Smooth muscle cell (in vitro differentiated cells): ENCODE measurements around the gene PLPP3. TPM values are rescaled to one million over a fixed set of nuclear protein-coding genes. Genes with fewer than 3 reads are reported as not detected.

Experiments used
- DNase-seq: peaks from one replicate; lab custom pipeline; 2025; ENCODE audit not compliant: unreplicated experiment; lab: John Stamatoyannopoulos, UW
- H2AFZ ChIP-seq: fragments of 200-600 bp; sonication (generic); 2 replicates; pipeline ENCODE4 v1.6.0; 2016; ENCODE audit warnings: antibody characterized with exemption, low read depth, mild to moderate bottlenecking
- H3F3A ChIP-seq: fragments of 200-600 bp; sonication (generic); 2 replicates; pipeline ENCODE4 v1.6.0; 2017; ENCODE audit warnings: antibody characterized with exemption, low read depth
- H3K27ac ChIP-seq: fragments of 200-600 bp; sonication (generic); 2 replicates; pipeline ENCODE4 v1.5.1; 2016; ENCODE audit warnings: low read depth, mild to moderate bottlenecking
- H3K27me3 ChIP-seq: fragments of 200-600 bp; sonication (generic); 2 replicates; pipeline ENCODE4 v1.6.1; 2016; ENCODE audit warnings: low read depth, mild to moderate bottlenecking
- H3K36me3 ChIP-seq: fragments of 200-600 bp; sonication (generic); 2 replicates; pipeline ENCODE4 v1.5.1; 2016; ENCODE audit warnings: low read depth
- H3K4me1 ChIP-seq: fragments of 200-600 bp; sonication (generic); 2 replicates; pipeline ENCODE4 v1.5.1; 2016; ENCODE audit warnings: low read depth
- H3K4me2 ChIP-seq: fragments of 200-600 bp; sonication (generic); 2 replicates; pipeline ENCODE4 v1.6.0; 2016; ENCODE audit warnings: mild to moderate bottlenecking
- H3K4me3 ChIP-seq: fragments of 200-600 bp; sonication (generic); 2 replicates; pipeline ENCODE4 v1.5.1; 2016; ENCODE audit warnings: mild to moderate bottlenecking
- H3K79me2 ChIP-seq: fragments of 200-600 bp; sonication (generic); 2 replicates; pipeline ENCODE4 v1.6.0; 2016; ENCODE audit warnings: low read depth, mild to moderate bottlenecking
- H3K9ac ChIP-seq: fragments of 200-600 bp; sonication (generic); 2 replicates; pipeline ENCODE4 v1.6.0; 2016; ENCODE audit warnings: low read depth
- H3K9me3 ChIP-seq: fragments of 200-600 bp; sonication (generic); replicated peaks from 2 replicates; pipeline ENCODE4 v1.5.1; 2016; ENCODE audit warnings: low read depth
- H4K20me1 ChIP-seq: fragments of 200-600 bp; sonication (generic); 2 replicates; pipeline ENCODE4 v1.6.0; 2016; ENCODE audit warnings: low read depth
- CTCF ChIP-seq: fragments of 200-600 bp; sonication (generic); IDR thresholded peaks from 2 replicates; pipeline ENCODE4 v1.5.1; 2017; ENCODE audit warnings: borderline replicate concordance, mild to moderate bottlenecking, antibody characterized with exemption; ENCODE audit not compliant: insufficient read depth, poor library complexity, severe bottlenecking
- WGBS: methylation state at CpG from one replicate; pipeline ENCODE4 v1.1.7; 2016; ENCODE audit warnings: low lambda C conversion rate; 5-methylcytosine and 5-hydroxymethylcytosine counted together
- polyA plus RNA-seq: library from polyadenylated mRNA; unstranded; fragments of >200 nt; fragmentation: Nextera tagmentation; extraction: Ambion mirVana; gene quantifications from 2 replicates; pipeline ENCODE4 v1.2.1, GENCODE V29; 2016
- total RNA-seq: library from RNA; depleted of rRNA; stranded (reverse); fragments of >200 nt; gene quantifications from 2 replicates; pipeline ENCODE4 v1.2.3, GENCODE V29; 2014

PLPP3 gene
- total and polyA plus RNA-seq, 2 experiments from 2014 or later, result 56.9 to 81.5 TPM

DNA sequence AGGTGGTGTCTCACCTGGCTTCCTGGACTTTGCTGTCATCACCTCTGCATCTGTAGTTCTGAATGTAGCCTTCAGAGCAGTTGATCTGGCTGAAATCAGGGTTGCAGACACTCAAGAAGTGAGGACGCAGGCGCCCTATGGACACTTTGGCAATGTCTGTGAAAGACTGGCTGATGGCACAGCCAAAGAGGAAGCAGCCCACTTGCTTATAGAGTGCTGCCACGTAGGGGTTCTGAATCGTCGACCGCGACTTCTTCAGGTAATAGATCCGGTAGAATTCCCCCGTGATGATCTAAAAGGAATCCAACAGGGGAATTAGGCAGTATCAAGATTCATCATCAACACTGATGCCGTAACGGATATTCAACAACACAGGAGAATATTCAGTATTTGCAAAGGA lies 55.1 kb downstream of the PLPP3 start:
- H3K79me2 ChIP-seq, result peaks cover 35% of the 10 kb centered on the region
- H3K4me3 ChIP-seq, result no peak overlapping the region
- no peak overlapping the region for H3K27ac ChIP-seq
- WGBS, result 97% methylated on average over 11 of the region's 11 CpGs
- no peak overlapping the region for H3K9ac ChIP-seq
- H3K27me3 ChIP-seq, result no peaks in the 10 kb centered on the region
- no peaks in the 10 kb centered on the region for H3K9me3 ChIP-seq
- H3K4me2 ChIP-seq, result no peak overlapping the region
- TF ChIP-seq CTCF, result no peak
- H3F3A ChIP-seq, result no peaks in the 10 kb centered on the region
- H2AFZ ChIP-seq, result no peak overlapping the region
- DNase-seq, result no peak
- H3K4me1 ChIP-seq, result peaks cover 14% of the 10 kb centered on the region
- H4K20me1 ChIP-seq, result peaks cover 85% of the 10 kb centered on the region
- peaks cover 9% of the 10 kb centered on the region for H3K36me3 ChIP-seq

- Histone ChIP-seq H3K9me3 (no peaks in the 10 kb centered on the region), H3K27me3 (no peaks in the 10 kb centered on the region), H2AFZ (no peak overlapping the region), H3K4me1 (peaks cover 5% of the 10 kb centered on the region), H3K36me3 (peaks cover 9% of the 10 kb centered on the region), H3K9ac (no peak overlapping the region), H3K4me3 (no peak overlapping the region), H3K27ac (no peak overlapping the region), H3F3A (no peaks in the 10 kb centered on the region), H4K20me1 (peaks cover 77% of the 10 kb centered on the region), H3K4me2 (no peak overlapping the region), H3K79me2 (peaks cover 23% of the 10 kb centered on the region)
- DNase-seq, result no peak
- TF ChIP-seq CTCF, result no peak
- WGBS, result 86% methylated on average over 5 of the region's 5 CpGs
Measured at GRCh38 chr1:56522680-56523079, 56.7 kb downstream of the PLPP3 start.

DNA sequence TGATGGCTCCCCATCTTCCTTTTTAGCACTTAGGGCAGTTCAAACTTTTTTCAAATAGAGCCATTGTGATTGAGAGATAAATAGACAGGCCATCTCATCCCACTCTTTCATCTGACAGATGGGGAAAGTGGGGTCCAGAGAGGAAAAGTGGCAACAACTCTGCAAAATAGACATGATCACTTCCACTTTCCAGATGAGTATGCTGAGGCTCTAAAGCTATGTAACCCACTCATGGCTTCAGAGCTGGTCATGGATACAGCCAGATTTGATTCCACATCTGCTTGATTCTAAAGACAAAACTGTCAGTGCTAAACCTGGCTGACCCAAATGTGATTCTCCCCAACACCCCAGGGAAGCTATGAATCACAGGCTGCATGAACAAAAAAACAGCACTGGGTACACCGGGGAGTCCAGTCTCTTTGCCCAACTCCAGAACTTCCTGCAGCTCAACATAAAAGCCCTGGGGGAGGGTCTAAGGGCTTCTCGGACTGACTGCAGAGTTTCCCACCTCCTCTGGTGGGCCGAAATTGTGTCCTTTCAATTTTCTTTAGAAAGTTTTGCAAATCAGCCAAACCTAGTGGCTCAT lies 59.3 kb downstream of the PLPP3 start:
- no peak overlapping the region for H2AFZ ChIP-seq
- 76% methylated on average over 3 of the region's 3 CpGs for WGBS
- H3K4me1 ChIP-seq, result no peaks in the 10 kb centered on the region
- H3K4me2 ChIP-seq, result no peak overlapping the region
- H3K9me3 ChIP-seq, result no peaks in the 10 kb centered on the region
- no peak overlapping the region for H3K9ac ChIP-seq
- no peak overlapping the region for H3K27ac ChIP-seq
- no peak overlapping the region for H3K4me3 ChIP-seq
- H3K27me3 ChIP-seq, result no peaks in the 10 kb centered on the region
- no peak for TF ChIP-seq CTCF
- peaks cover 9% of the 10 kb centered on the region for H3K36me3 ChIP-seq
- peaks cover 74% of the 10 kb centered on the region for H4K20me1 ChIP-seq
- H3F3A ChIP-seq, result no peaks in the 10 kb centered on the region
- no peak for DNase-seq
- H3K79me2 ChIP-seq, result peaks cover 6% of the 10 kb centered on the region

DNA sequence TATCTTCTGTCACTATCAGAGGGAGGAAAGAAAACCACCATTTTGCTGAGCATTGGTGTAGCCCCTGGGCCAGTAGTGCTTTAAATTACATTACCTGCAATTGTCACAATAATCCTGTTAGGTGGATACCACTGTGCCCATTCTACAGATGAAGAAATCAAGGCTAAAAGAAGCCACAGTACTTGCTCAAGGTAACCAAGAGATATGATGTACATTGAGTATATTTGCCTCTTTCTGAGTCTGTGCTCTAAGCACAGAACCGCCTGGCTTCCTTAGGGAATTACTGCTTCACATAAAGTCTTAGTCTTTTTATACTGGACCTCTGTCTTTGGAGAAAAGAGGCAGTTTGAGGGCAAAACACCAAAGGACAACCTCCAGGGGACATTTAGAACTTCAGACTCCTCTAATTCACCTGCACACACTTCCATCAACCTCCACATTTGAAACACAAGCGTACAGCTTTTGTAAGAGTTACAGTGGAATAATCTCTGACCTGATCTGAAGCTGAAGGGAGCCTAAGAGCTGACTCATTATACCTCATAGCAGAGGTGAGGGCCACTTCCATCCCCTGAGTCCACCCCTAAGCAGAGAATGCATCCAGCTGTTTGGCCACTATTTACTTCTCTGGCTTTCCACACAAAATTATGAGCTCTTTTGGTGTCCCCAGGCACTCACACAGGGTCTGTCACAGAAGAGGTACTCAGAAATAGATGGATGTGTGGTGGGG lies 61.8 kb downstream of the PLPP3 start:
- H3K36me3 ChIP-seq, result peaks cover 4% of the 10 kb centered on the region
- H4K20me1 ChIP-seq, result peaks cover 71% of the 10 kb centered on the region
- no peak overlapping the region for H3K4me2 ChIP-seq
- H3F3A ChIP-seq, result no peaks in the 10 kb centered on the region
- H3K4me1 ChIP-seq, result no peaks in the 10 kb centered on the region
- H3K79me2 ChIP-seq, result peaks cover 17% of the 10 kb centered on the region
- H2AFZ ChIP-seq, result no peak overlapping the region
- H3K27me3 ChIP-seq, result no peaks in the 10 kb centered on the region
- no peak overlapping the region for H3K4me3 ChIP-seq
- H3K27ac ChIP-seq, result peak overlapping the region; percentile 90
- WGBS, result 85% methylated on average over 2 of the region's 2 CpGs
- no peak overlapping the region for H3K9ac ChIP-seq
- no peak for DNase-seq
- H3K9me3 ChIP-seq, result no peaks in the 10 kb centered on the region
- TF ChIP-seq CTCF, result no peak
